RWPE2 (cell line): ENCODE data around the gene TTN.

Source experiments
- ATAC-seq: fragments of 200-7000 bp; cut with Tn5 transposase; 3 replicates; pipeline ENCODE4 v1.9.1; 2021; ENCODE audit warnings: low read depth
- DNase-seq: peaks from one replicate; pipeline ENCODE4 v3.0.0-alpha.2; 2020; ENCODE audit warnings: low spot score
- H3K27ac ChIP-seq: fragments of 450-650 bp; 2 replicates; pipeline ENCODE4 v1.5.1; 2017; ENCODE audit warnings: mild to moderate bottlenecking; ENCODE audit not compliant: poor library complexity, severe bottlenecking
- H3K27me3 ChIP-seq: fragments of 250-450 bp; sonication (Bioruptor Pico); 2 replicates; pipeline ENCODE4 v1.5.1; 2021; ENCODE audit warnings: mild to moderate bottlenecking, moderate library complexity; ENCODE audit not compliant: insufficient read depth, poor library complexity, severe bottlenecking
- H3K36me3 ChIP-seq: fragments of 250-450 bp; sonication (Bioruptor Pico); 2 replicates; pipeline ENCODE4 v1.5.1; 2020; ENCODE audit warnings: low read depth, mild to moderate bottlenecking, moderate library complexity
- H3K4me1 ChIP-seq: fragments of 250-450 bp; sonication (Bioruptor Pico); 2 replicates; pipeline ENCODE4 v1.5.1; 2021; ENCODE audit warnings: mild to moderate bottlenecking, moderate library complexity; ENCODE audit not compliant: insufficient read depth, poor library complexity, severe bottlenecking
- H3K4me3 ChIP-seq: fragments of 250-450 bp; sonication (Bioruptor Pico); 2 replicates; pipeline ENCODE4 v1.5.1; 2021; ENCODE audit warnings: mild to moderate bottlenecking, moderate library complexity; ENCODE audit not compliant: severe bottlenecking
- H3K9me3 ChIP-seq: fragments of 250-450 bp; sonication (Bioruptor Pico); 2 replicates; pipeline ENCODE4 v1.5.1; 2021; ENCODE audit warnings: mild to moderate bottlenecking, moderate library complexity; ENCODE audit not compliant: severe bottlenecking
- CTCF ChIP-seq: fragments of 450-650 bp; IDR thresholded peaks from one replicate; pipeline ENCODE4 v1.5.1; 2017; ENCODE audit warnings: mild to moderate bottlenecking, moderate library complexity; ENCODE audit not compliant: poor library complexity, severe bottlenecking

The TTN gene

GRCh38 chr2:178734518-178734917, 72.7 kb downstream of the TTN start:
- Histone ChIP-seq H3K9me3 (no peaks in the 10 kb centered on the region), H3K27me3 (no peaks in the 10 kb centered on the region), H3K4me1 (no peaks in the 10 kb centered on the region), H3K36me3 (no peaks in the 10 kb centered on the region), H3K27ac (no peak overlapping the region), H3K4me3 (no peak overlapping the region)
- TF ChIP-seq CTCF: no peak
- ATAC-seq (no peak), DNase-seq (no peak)

GRCh38 chr2:178733975-178734374, 73.2 kb downstream of the TTN start:
- Histone ChIP-seq H3K27me3 (no peaks in the 10 kb centered on the region), H3K27ac (no peak overlapping the region), H3K9me3 (no peaks in the 10 kb centered on the region), H3K36me3 (no peaks in the 10 kb centered on the region), H3K4me1 (no peaks in the 10 kb centered on the region), H3K4me3 (no peak overlapping the region)
- TF ChIP-seq CTCF: no peak
- ATAC-seq (no peak), DNase-seq (no peak)

- Histone ChIP-seq H3K9me3 (no peaks in the 10 kb centered on the region), H3K4me1 (no peaks in the 10 kb centered on the region), H3K27ac (no peak overlapping the region), H3K27me3 (no peaks in the 10 kb centered on the region), H3K36me3 (no peaks in the 10 kb centered on the region), H3K4me3 (no peak overlapping the region)
- no peak for TF ChIP-seq CTCF
- ATAC-seq (no peak), DNase-seq (no peak)
These were observed 74.3 kb downstream of the TTN start for GRCh38 chr2:178732913-178733312.

GRCh38 chr2:178731300-178731699, 75.9 kb downstream of the TTN start:
- Histone ChIP-seq H3K27ac (no peak overlapping the region), H3K36me3 (no peaks in the 10 kb centered on the region), H3K27me3 (peaks cover 7% of the 10 kb centered on the region), H3K9me3 (no peaks in the 10 kb centered on the region), H3K4me3 (no peak overlapping the region), H3K4me1 (no peaks in the 10 kb centered on the region)
- DNase-seq (no peak), ATAC-seq (no peak)
- no peak for TF ChIP-seq CTCF

GRCh38 chr2:178730049-178730448, 77.2 kb downstream of the TTN start:
- H3K27ac ChIP-seq: no peak overlapping the region
- H3K9me3 ChIP-seq: no peaks in the 10 kb centered on the region
- ATAC-seq (no peak), DNase-seq (no peak)
- TF ChIP-seq CTCF: no peak
- H3K4me3 ChIP-seq: no peak overlapping the region
- peaks cover 12% of the 10 kb centered on the region for H3K27me3 ChIP-seq
- no peaks in the 10 kb centered on the region for H3K4me1 ChIP-seq
- H3K36me3 ChIP-seq: no peaks in the 10 kb centered on the region
